Type B pancreatic cell (in vitro differentiated cells): ENCODE measurements around the gene USP34. TPM values are rescaled to one million over a fixed set of nuclear protein-coding genes. Genes with fewer than 3 reads are reported as not detected.
"Not testable (repeated sequence)": the region's sequence is repeated elsewhere in the genome, so short reads cannot be mapped to it uniquely, and the experiment has no call there.

Experiments used
- DNase-seq: peaks from one replicate; pipeline ENCODE4 v3.0.0; 2021; ENCODE audit warnings: mixed read lengths; ENCODE audit not compliant: unreplicated experiment; ENCODE audit errors: extremely low spot score
- H3K27ac Mint-ChIP-seq: 2 replicates; pipeline ENCODE4 v1.8.0; 2021; ENCODE audit warnings: mild to moderate bottlenecking, mixed read lengths
- H3K27me3 Mint-ChIP-seq: 2 replicates; pipeline ENCODE4 v1.8.0; 2021; ENCODE audit warnings: mixed read lengths
- H3K36me3 Mint-ChIP-seq: 2 replicates; pipeline ENCODE4 v1.8.0; 2021; ENCODE audit warnings: mixed read lengths
- H3K4me1 Mint-ChIP-seq: one replicate; pipeline ENCODE4 v1.8.0; 2021; ENCODE audit warnings: mixed read lengths; ENCODE audit not compliant: unreplicated experiment
- H3K4me3 Mint-ChIP-seq: 2 replicates; pipeline ENCODE4 v1.8.0; 2021; ENCODE audit warnings: mild to moderate bottlenecking, mixed read lengths
- H3K9me3 Mint-ChIP-seq: 2 replicates; pipeline ENCODE4 v1.8.0; 2021; ENCODE audit warnings: mixed read lengths
- total RNA-seq: library from RNA; stranded (reverse); gene quantifications from 2 replicates; pipeline ENCODE4 v1.2.1, GENCODE V29; 2021; ENCODE audit warnings: low replicate concordance
- TF ChIP-seq, protein P1 (sequence below): fragments of 200-600 bp; sonication (generic); conservative IDR thresholded peaks from 2 replicates; pipeline ENCODE4 v1.5.0; 2021; ENCODE audit warnings: antibody characterized with exemption, mild to moderate bottlenecking

USP34 gene
- total RNA-seq, 1 donor from 2014 or later = 94.7 TPM

DNA sequence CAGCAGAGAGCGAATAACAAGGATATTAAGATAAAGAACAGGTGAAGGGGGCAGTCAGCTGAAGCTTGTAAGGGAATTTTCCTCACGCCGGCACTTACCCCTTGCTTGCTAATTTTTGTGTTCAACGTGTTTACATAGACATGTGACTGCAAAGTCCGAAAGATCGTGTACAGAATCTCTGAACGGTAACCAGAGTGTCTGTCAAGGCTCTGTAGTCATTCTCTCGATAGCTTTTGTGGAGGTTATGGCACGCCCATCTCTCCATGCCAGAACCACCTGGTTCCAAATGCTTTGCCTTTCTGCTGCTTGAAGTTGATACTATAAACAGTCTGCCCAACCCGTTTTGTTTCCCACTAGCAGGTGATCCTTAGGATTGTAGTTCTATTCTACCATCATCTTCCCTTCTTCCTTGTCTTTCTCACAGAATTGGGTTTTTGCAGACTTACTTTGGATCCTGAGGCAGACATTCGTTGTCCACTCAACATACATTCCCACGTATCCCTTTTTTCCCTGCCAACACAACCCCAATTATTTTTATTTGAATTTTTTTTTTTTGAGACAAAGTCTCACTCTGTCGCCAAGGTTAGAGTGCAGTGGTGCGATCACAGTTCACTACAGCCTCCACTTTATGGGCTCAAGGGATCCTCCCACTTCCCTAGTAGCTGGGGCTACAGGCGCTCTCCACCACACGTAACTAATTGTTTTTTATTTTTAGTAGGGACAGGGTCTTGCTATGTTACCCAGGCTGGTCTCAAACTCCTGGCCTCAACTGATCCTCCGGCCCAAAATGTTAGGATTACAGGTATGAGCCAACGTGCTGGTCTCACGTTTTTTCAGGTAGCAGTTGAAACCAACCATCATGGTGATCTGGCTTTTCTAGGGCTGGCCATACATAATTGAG, 1.3 kb upstream of the USP34 start:
- H3K27me3 Mint-ChIP-seq = no peaks in the 10 kb centered on the region
- H3K4me3 Mint-ChIP-seq = peak overlapping the region; percentile 100
- DNase-seq = no peak
- TF ChIP-seq, protein P1, sequence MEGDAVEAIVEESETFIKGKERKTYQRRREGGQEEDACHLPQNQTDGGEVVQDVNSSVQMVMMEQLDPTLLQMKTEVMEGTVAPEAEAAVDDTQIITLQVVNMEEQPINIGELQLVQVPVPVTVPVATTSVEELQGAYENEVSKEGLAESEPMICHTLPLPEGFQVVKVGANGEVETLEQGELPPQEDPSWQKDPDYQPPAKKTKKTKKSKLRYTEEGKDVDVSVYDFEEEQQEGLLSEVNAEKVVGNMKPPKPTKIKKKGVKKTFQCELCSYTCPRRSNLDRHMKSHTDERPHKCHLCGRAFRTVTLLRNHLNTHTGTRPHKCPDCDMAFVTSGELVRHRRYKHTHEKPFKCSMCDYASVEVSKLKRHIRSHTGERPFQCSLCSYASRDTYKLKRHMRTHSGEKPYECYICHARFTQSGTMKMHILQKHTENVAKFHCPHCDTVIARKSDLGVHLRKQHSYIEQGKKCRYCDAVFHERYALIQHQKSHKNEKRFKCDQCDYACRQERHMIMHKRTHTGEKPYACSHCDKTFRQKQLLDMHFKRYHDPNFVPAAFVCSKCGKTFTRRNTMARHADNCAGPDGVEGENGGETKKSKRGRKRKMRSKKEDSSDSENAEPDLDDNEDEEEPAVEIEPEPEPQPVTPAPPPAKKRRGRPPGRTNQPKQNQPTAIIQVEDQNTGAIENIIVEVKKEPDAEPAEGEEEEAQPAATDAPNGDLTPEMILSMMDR = no peak
- H3K9me3 Mint-ChIP-seq = no peaks in the 10 kb centered on the region
- H3K27ac Mint-ChIP-seq = peak overlapping the region; percentile 99
- H3K4me1 Mint-ChIP-seq = peaks cover 15% of the 10 kb centered on the region
- H3K36me3 Mint-ChIP-seq = peaks cover 12% of the 10 kb centered on the region

DNA sequence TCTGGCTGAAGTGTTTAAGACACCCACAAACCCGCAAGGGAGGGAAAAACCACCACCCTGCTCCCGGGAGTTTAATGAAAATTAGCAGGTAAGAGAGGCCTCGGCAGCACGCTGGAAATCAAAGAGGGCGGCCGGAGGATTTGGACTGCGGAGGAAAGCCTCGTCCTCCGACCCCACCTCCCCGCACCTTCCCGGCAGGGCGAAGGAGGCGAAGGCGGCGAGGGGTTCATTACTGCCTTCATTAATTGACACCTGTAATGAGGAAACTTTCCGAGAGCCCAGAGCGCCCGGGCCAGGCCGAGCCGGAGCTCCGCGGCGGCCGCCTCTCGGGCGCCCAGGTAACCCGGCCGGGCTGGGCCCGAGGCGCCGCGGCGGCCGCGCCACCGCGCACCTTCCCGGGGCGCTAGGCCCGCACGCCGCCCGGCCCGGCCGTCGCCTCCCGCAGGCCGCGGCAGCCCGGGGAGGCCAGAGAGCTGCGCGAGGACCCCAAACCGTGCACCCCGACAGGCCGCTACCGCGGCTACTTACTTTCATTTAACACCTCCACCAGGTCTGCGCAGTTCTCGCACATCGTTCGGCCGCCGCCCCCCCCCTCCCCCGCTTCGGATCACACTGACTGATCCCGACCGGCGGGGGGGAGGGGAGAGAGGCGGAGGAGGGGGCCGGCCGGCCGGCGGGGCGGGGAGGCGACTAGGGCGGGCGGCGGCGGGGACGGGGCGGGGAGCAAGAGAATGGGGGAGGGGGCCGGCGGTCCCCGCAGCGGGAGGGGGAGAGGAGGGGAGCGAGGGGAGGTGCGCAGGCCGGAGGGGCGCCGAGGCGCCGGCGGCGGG, 550 bp downstream of the USP34 start:
- Mint-ChIP-seq H3K36me3 (peaks cover 7% of the 10 kb centered on the region), H3K9me3 (no peaks in the 10 kb centered on the region), H3K4me1 (peaks cover 15% of the 10 kb centered on the region), H3K27me3 (no peaks in the 10 kb centered on the region), H3K27ac (peak overlapping the region; percentile 95), H3K4me3 (peak overlapping the region; percentile 94)
- TF ChIP-seq, protein P1 = no peak
- peak; percentile 86 for DNase-seq

DNA sequence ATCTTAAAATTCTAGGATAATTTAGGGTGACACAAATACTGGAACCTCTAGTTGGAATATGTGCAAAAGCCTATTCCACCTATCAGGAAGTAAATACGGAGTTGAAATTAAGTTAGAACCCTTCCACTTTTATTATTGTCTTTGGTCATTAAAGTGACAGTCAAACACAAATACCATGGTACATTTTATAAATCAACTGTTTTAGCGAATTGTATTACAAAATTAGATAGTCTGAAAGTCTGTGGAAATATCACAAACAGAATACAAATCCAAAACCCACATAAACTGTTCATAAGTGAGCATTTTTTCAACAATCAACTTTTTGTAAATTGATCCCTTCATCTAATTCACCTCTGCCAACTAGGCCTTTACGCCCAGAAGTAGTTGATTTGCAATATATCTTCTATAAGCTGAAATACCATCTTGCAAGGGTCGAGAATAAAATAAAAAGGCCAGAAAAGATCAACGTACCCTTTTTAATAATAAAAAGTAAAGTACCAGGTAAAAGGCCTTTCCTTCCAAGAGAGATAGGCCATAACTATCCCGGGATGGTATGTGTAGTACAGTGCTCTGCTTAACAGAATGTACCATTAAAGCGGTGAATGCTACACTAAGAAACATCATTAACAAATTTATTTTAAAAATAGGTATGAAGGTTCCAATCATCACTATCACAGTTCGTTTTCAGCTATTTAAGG, 1.3 kb downstream of the USP34 start:
- H3K4me3 Mint-ChIP-seq = peak overlapping the region; percentile 94
- H3K4me1 Mint-ChIP-seq = peaks cover 18% of the 10 kb centered on the region
- no peaks in the 10 kb centered on the region for H3K27me3 Mint-ChIP-seq
- no peak for DNase-seq
- H3K9me3 Mint-ChIP-seq = no peaks in the 10 kb centered on the region
- peak overlapping the region; percentile 95 for H3K27ac Mint-ChIP-seq
- peaks cover 7% of the 10 kb centered on the region for H3K36me3 Mint-ChIP-seq
- TF ChIP-seq, protein P1 = no peak

DNA sequence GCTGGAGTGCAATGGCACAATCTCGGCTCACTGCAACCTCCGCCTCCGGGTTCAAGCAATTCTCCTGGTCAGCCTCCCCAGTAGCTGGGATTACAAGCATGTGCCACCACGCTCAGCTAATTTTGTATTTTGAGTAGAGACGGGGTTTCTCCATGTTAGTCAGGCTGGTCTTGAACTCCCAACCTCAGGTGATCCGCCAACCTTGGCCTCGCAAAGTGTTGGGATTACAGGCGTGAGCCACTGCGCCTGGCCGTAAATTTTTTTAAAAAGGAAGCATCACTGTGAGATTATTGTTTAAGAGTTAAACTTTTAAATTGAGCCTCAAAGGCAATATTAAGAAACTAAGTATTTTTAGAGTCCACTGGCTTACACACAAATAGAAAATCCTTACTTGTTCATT, 2.7 kb downstream of the USP34 start:
- H3K27ac Mint-ChIP-seq, H3K9me3 Mint-ChIP-seq, H3K27me3 Mint-ChIP-seq, DNase-seq, H3K4me3 Mint-ChIP-seq, H3K36me3 Mint-ChIP-seq: not testable (repeated sequence)
- peaks cover 23% of the 10 kb centered on the region for H3K4me1 Mint-ChIP-seq

DNA sequence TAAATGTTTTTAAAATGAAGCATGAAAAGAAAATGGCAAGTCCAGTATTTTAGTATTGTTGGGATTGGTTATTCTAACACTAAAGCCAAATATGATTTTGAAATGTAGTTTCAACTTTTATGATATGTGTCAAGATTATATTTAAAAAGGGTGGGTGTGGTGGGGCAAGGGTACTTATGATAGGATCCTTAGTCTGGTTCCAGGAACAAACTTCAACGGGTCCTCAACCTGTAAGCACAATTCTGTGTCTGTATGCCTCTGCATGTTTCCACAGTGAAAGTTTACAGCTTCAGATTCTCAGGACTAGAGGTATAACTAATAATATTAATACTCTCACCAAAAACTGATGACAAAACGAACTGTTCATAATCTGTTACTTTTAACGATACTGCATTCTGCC, 5.8 kb downstream of the USP34 start:
- H3K36me3 Mint-ChIP-seq = peaks cover 3% of the 10 kb centered on the region
- H3K4me3 Mint-ChIP-seq = no peak overlapping the region
- DNase-seq = no peak
- no peak overlapping the region for H3K27ac Mint-ChIP-seq
- H3K4me1 Mint-ChIP-seq = peaks cover 17% of the 10 kb centered on the region
- H3K9me3 Mint-ChIP-seq = no peaks in the 10 kb centered on the region
- no peaks in the 10 kb centered on the region for H3K27me3 Mint-ChIP-seq
- TF ChIP-seq, protein P1 = no peak
